Common myeloid progenitor, CD34-positive (primary cell): ENCODE measurements around the gene MACROD2.
"Not testable (repeated sequence)": the region's sequence is repeated elsewhere in the genome, so short reads cannot be mapped to it uniquely, and the experiment has no call there.

ENCODE experiments used
- CTCF ChIA-PET: fragments of 350-600 bp; sonication (Branson Sonifier 250); formaldehyde crosslinking; loops from one replicate; lab custom pipeline; 2021; ENCODE audit warnings: antibody characterized with exemption; lab: Charles Lee
- POLR2A ChIA-PET: fragments of 350-600 bp; sonication (Branson Sonifier 250); formaldehyde crosslinking; loops from one replicate; lab custom pipeline; 2021; ENCODE audit warnings: antibody characterized with exemption; lab: Charles Lee
- DNase-seq, 3 donors: peaks; one replicate each; pipeline versions ENCODE4 v3.0.0 to v3.0.0-alpha.2; 2013
- H3K27ac ChIP-seq, 2 experiments: 1 replicate in 1 of 2; 2 replicates in 1 of 2; pipeline ENCODE4 v1.7.0; 2013; ENCODE audit warnings: inconsistent platforms in 2 of 2, low read length in 2 of 2, mild to moderate bottlenecking in 2 of 2, low read depth in 1 of 2, moderate library complexity in 1 of 2; ENCODE audit not compliant: severe bottlenecking in 2 of 2, insufficient read depth in 1 of 2, poor library complexity in 1 of 2
- H3K27me3 ChIP-seq, 5 experiments: replicated peaks in 2 of 5; 1 replicate in 3 of 5; 2 replicates in 2 of 5; pipeline versions ENCODE4 v1.6.1 to v1.7.0; 2013; ENCODE audit warnings: low read length in 4 of 5, mild to moderate bottlenecking in 2 of 5, moderate library complexity in 2 of 5, inconsistent platforms in 1 of 5; ENCODE audit not compliant: insufficient read depth in 5 of 5, control insufficient read depth in 4 of 5
- H3K36me3 ChIP-seq, 4 experiments: 1 replicate in 2 of 4; 2 replicates in 2 of 4; pipeline versions ENCODE4 v1.6.1 to v1.7.0; 2013; ENCODE audit warnings: low read length in 3 of 4, control low read depth in 1 of 4, mild to moderate bottlenecking in 1 of 4; ENCODE audit not compliant: control insufficient read depth in 4 of 4, insufficient read depth in 4 of 4
- H3K4me1 ChIP-seq, 4 experiments: 1 replicate in 3 of 4; 2 replicates in 1 of 4; pipeline versions ENCODE4 v1.6.1 to v1.7.1; 2013; ENCODE audit warnings: low read length in 3 of 4, mild to moderate bottlenecking in 3 of 4, control low read depth in 1 of 4, inconsistent platforms in 1 of 4, moderate library complexity in 1 of 4; ENCODE audit not compliant: control insufficient read depth in 4 of 4, insufficient read depth in 4 of 4; ENCODE audit errors: control extremely low read depth in 1 of 4
- H3K4me3 ChIP-seq, 7 experiments: 1 replicate in 4 of 7; 2 replicates in 3 of 7; pipeline versions ENCODE4 v1.5.1 to v1.7.0; 2013; ENCODE audit warnings: mild to moderate bottlenecking in 7 of 7, low read length in 6 of 7, moderate library complexity in 6 of 7, inconsistent platforms in 2 of 7, low read depth in 2 of 7, control low read depth in 1 of 7; ENCODE audit not compliant: insufficient read depth in 4 of 7, control insufficient read depth in 1 of 7; ENCODE audit errors: extremely low read depth in 1 of 7
- H3K9me3 ChIP-seq, 5 experiments: 1 replicate in 4 of 5; 2 replicates in 1 of 5; pipeline versions ENCODE4 v1.6.1 to v1.7.1; 2013; ENCODE audit warnings: low read length in 4 of 5, mild to moderate bottlenecking in 2 of 5, inconsistent platforms in 1 of 5, low read depth in 1 of 5, moderate library complexity in 1 of 5; ENCODE audit not compliant: control insufficient read depth in 4 of 5, insufficient read depth in 2 of 5; ENCODE audit errors: control extremely low read depth in 1 of 5
- WGBS: methylation state at CpG from one replicate; pipeline ENCODE4 v1.1.5; 2013; ENCODE audit not compliant: insufficient coverage; 5-methylcytosine and 5-hydroxymethylcytosine counted together

Gene MACROD2

GRCh38 chr20:14012671-14013070 lies 17.4 kb downstream of the MACROD2 start:
- no peak for DNase-seq
- CTCF ChIA-PET, result no interaction called here
- WGBS, result 100% methylated on average over 2 of the region's 3 CpGs

DNA sequence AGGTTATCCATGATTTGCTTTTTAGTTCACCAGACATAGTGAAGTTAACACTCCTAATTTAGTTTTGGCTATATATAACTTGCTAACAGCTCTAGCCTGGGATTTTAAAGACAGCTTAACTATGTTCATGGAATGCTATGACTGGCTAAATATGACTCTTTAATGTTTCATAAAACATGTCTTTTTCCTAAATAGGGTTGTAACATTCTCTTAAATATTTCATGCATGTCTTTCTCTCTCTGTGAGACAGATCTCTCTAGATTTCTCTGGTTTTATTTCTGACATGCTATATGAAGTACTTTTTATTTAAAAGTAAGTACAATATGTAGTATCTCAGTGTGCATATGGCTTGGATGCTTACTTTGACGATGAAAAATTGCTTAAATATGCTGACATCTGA lies 35.7 kb downstream of the MACROD2 start:
- Histone ChIP-seq H3K36me3 (no peaks in the 10 kb centered on the region), H3K27me3 (no peaks in the 10 kb centered on the region), H3K4me1 (no peaks in the 10 kb centered on the region), H3K9me3 (no peaks in the 10 kb centered on the region), H3K27ac (no peak overlapping the region), H3K4me3 (no peak overlapping the region)
- POLR2A ChIA-PET, result no interaction called here
- no CpG with 5 or more reads among the region's 1 CpG for WGBS
- CTCF ChIA-PET, result interaction anchor here (0.7 kb wide), 1 partner anchor 210 kb away, joined by 8 read pairs; no protein-coding TSS in a partner anchor
- no peak for DNase-seq

More at GRCh38 chr20:14012671-14013070, 17.4 kb downstream of the MACROD2 start:
- Histone ChIP-seq H3K4me3 (no peak overlapping the region), H3K27me3 (no peaks in the 10 kb centered on the region), H3K9me3 (peaks cover 0 to 10% (median 0%) of the 10 kb centered on the region in 5 experiments), H3K27ac (no peak overlapping the region), H3K4me1 (no peaks in the 10 kb centered on the region), H3K36me3 (no peaks in the 10 kb centered on the region)
- POLR2A ChIA-PET, result no interaction called here

GRCh38 chr20:14033310-14033709 lies 38.0 kb downstream of the MACROD2 start:
- Histone ChIP-seq H3K27me3 (no peaks in the 10 kb centered on the region), H3K36me3 (no peaks in the 10 kb centered on the region), H3K4me3 (no peak overlapping the region), H3K4me1 (no peaks in the 10 kb centered on the region), H3K27ac (no peak overlapping the region), H3K9me3 (no peaks in the 10 kb centered on the region)
- no peak for DNase-seq
- WGBS, result no CpG with 5 or more reads among the region's 1 CpG
- POLR2A ChIA-PET, result no interaction called here
- CTCF ChIA-PET, result no interaction called here

DNA sequence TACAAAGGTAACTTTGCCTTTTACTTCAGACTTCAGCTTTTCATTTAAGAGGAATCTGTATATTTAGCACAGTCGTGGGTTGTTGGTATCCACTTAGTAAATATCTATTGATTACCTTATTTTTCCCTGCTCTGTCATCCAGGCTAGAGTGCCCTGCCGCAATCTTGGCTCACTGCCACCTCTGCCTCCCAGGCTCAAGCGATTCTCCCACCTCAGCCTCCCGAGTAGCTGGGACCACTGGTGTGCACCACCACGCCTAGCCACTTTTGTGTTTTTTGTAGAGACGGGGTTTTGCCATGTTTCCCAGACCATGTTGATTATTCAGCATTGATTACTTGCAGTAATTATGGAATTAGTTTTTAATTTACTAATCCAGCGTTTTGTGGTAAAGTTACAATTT lies 41.3 kb downstream of the MACROD2 start:
- no peaks in the 10 kb centered on the region for H3K36me3 ChIP-seq
- no peaks in the 10 kb centered on the region for H3K9me3 ChIP-seq
- no peak overlapping the region for H3K4me3 ChIP-seq
- ChIA-PET CTCF (no interaction called here), POLR2A (no interaction called here)
- no peaks in the 10 kb centered on the region for H3K27me3 ChIP-seq
- H3K27ac ChIP-seq, result no peak overlapping the region
- WGBS, result 93% methylated on average over 4 of the region's 7 CpGs
- DNase-seq, result no peak
- no peaks in the 10 kb centered on the region for H3K4me1 ChIP-seq

- POLR2A ChIA-PET, H3K4me3 ChIP-seq: not testable (repeated sequence)
Measured at GRCh38 chr20:14044712-14045276, 49.5 kb downstream of the MACROD2 start.

DNA sequence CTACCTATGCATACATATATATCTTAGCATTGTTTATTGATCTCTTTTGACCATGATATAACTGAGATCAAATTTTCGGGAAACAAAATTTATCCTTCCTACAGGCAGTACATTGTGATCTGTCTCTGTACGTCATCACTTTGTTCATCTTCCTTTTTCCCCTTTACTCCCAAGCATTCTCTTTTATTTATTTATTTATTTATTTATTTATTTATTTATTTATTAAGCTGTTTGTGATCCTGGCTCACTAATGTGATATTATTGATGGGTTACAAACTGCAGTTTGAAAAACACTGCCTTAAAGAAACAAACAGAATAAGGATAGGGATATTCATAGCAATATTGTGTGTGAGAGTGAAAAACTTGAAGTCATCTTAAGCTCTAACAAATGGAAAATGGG lies 51.2 kb downstream of the MACROD2 start:
- DNase-seq, result no peak
- no peaks in the 10 kb centered on the region for H3K9me3 ChIP-seq
- no peak overlapping the region for H3K27ac ChIP-seq
- POLR2A ChIA-PET, result no interaction called here
- CTCF ChIA-PET, result no interaction called here
- no peaks in the 10 kb centered on the region for H3K36me3 ChIP-seq
- H3K4me1 ChIP-seq, result no peaks in the 10 kb centered on the region
- no peak overlapping the region for H3K4me3 ChIP-seq
- H3K27me3 ChIP-seq, result peaks cover 0 to 3% (median 0%) of the 10 kb centered on the region in 5 experiments
- WGBS, result no CpG with 5 or more reads among the region's 2 CpGs

More at GRCh38 chr20:14044712-14045276, 49.5 kb downstream of the MACROD2 start:
- CTCF ChIA-PET, H3K36me3 ChIP-seq, H3K27ac ChIP-seq, H3K27me3 ChIP-seq, H3K9me3 ChIP-seq, DNase-seq, H3K4me1 ChIP-seq: not testable (repeated sequence)
- WGBS, result 97% methylated on average over 25 of the region's 28 CpGs

- H3K4me3 ChIP-seq, result no peak overlapping the region
- 100% methylated on average over 3 of the region's 4 CpGs for WGBS
- H3K36me3 ChIP-seq, result no peaks in the 10 kb centered on the region
- H3K27ac ChIP-seq, result no peak overlapping the region
- DNase-seq, result no peak
- H3K27me3 ChIP-seq, result peaks cover 0 to 8% (median 0%) of the 10 kb centered on the region in 5 experiments
- no peaks in the 10 kb centered on the region for H3K4me1 ChIP-seq
- CTCF ChIA-PET, result no interaction called here
- POLR2A ChIA-PET, result no interaction called here
- H3K9me3 ChIP-seq, result no peaks in the 10 kb centered on the region
Measured at GRCh38 chr20:14049111-14049510, 53.8 kb downstream of the MACROD2 start.
